Inflammatory macrophage treated with lipopolysaccharide for 1 hour (primary cell): ENCODE data around the gene HAAO.

Experiments used
- DNase-seq, 2 donors: peaks; one replicate each; pipeline ENCODE4 v3.0.0-alpha.2; 2020 to 2022

HAAO gene

GRCh38 chr2:42743659-42743990 lies 48.8 kb downstream of the HAAO start:
- no peak for DNase-seq

DNA sequence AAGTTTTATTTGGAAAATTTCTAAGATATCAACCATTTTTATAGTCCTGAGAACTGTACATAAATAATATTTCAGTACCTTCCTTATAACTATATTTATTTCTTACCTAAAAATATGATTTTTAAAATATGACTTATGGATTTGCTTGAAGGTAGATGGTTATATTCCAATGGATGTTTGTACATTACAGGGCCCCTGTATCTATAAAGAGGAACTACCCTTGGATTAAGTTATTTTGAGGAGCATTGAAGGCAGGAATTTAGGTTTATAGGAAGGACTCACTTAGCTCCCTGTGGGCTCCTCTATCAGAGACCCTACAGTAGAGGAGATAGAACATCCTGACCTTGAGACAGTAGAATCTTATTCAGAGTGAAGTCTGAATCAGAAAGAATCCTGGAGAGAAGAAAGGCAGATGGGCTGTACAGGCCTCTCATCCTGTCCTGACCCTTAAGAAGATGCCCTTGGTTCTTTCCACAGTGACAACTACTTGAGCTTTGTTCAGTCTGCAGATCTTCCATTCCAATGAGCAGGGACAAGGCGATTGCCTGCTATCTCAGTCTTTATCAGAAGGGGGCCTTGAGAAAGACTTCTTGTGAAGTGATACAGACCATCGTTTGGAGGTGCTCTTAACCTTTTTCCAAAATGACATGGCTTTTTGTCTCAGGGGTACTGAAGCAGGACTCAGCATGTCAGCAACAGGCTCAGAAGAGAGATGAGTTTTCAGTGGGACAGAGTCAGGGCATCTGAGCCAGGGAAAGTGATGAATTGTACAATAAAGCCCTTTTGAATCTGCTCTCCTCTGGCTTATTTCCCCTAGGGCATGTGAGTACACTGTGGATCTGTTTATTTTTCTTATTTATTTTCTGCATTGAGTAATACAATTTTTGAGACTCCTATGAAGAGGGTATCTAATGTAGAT lies 49.4 kb downstream of the HAAO start:
- no peak for DNase-seq

- DNase-seq = no peak
These were observed 51.2 kb downstream of the HAAO start for GRCh38 chr2:42741140-42741539.

DNA sequence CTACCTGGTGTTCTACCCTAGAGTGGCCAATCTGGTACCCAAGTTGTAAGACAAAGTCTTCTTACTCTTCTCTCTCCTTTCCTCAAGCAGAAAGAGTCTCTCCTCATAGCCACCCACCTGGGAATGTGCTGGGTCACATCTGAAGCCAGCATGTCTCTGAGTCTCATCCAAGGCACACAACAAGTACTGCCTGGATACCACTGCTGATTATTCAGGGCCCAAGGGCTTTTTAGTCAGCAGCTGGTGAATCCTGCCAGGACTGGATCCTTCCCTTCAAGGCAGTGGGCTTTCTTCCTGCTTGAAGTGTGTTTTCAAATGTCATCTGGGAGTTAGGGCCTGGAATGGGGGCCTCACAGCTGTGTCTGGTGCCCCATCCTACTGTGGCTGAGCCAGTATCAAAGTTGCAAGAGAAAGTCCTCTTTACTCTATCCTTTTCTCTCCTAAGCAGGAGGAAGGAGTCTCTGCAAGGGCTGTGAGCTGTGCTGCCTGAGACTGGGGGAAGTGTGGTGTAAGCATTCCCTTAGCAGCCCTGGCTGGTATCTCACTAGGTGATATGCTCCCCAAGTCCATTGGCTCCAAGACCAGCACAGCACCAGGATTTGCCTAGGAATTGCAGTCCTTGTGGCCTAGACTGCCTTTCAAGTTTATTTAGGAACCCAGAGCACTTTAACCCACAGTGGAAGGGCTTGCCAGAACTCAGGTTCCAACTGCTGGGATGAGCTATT lies 55.6 kb downstream of the HAAO start:
- DNase-seq = no peak

DNA sequence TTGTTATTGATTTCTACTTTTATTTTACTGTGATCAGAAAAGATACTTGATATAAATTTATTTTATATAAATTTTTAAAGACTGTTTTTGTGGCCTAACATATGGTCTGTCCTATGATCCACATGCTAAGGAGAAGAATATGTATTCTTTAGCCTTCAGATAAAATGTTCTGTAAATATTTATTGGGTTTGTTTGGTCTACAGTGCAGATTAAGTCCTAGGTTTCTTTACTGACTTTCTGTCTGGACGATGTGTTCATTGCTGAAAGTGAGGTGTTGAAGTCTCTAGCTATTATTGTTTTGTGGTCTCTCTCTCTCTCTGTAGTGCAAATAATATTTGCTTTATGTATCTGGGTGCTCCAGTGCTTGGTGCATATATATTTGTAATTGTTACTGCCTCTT lies 58.5 kb downstream of the HAAO start:
- no peak for DNase-seq

DNA sequence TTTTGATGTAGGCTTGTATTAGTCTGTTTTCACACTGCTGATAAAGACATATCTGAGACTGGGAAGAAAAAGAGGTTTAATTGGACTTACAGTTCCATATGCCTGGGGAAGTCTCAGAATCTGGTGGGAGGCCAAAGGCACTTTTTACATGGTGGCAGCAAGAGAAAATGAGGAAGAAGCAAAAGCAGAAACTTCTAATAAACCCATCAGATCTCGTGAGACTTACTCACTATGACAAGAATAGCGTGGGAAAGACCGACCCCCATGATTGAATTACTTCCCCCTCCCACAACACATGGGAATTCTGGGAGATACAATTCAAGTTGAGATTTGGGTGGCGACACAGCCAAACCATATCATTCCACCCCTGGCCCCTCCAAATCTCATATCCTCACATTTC lies 61.1 kb downstream of the HAAO start:
- peak; percentile 51 to 70 for DNase-seq

DNA sequence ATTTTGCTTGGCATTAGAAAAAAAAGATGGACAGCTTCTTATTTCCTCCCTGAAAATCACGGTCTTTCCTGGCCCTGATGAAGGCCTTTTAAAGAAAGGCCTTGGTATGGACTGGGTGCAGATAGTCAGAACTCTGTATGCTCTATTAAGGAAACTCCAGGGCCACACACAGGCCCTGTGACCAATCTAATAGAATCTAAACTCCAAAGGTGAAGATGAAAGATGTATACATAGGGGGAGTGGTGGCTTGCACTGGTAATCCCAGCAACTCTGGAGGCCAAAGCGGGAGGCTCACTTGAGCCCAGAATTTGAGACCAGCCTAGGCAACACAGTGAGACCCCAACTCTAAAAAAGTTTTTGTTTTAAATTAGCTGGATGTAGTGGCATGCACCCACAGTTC lies 65.7 kb downstream of the HAAO start:
- DNase-seq = no peak

- DNase-seq = peak; percentile 46 to 71
These were observed 66.7 kb downstream of the HAAO start for GRCh38 chr2:42725657-42726056.

DNA sequence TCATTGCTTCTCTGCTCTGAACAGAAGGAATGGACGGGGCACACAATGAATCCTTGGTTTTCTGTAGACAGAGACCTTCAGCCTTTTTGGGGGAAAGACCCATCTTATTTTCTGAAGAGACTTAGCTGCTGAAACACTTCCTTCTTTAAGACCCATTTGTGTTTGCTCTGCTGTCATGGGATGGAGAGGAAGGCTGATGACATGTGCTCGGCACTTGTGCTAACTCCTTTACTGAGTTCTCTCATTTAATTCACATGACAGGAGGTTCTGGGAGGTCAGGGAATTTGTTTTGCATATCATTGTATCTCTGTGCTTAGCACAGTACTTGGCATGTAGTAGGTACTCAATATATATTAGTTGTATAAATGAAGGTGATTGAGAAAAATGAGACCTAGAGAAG lies 67.5 kb downstream of the HAAO start:
- peak; percentile 51 to 81 for DNase-seq

DNA sequence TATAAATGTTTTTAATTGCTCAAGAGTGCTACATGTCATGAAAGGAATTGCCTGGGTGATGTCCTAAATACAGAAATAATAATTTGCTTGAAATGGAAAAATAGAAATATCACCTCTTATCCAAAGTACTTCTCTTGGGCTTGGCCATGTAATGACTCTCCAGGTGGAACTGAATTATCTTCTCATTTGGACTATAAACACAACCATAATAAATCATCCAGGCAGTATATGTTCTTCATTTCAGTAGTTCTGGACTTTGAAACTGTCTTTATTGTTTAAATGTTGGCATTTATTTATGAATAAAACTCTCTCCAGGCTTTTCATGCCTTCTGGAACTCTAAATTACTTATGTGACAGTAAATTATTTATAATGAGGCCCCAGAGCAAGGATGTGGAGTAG lies 68.9 kb downstream of the HAAO start:
- DNase-seq = no peak

DNA sequence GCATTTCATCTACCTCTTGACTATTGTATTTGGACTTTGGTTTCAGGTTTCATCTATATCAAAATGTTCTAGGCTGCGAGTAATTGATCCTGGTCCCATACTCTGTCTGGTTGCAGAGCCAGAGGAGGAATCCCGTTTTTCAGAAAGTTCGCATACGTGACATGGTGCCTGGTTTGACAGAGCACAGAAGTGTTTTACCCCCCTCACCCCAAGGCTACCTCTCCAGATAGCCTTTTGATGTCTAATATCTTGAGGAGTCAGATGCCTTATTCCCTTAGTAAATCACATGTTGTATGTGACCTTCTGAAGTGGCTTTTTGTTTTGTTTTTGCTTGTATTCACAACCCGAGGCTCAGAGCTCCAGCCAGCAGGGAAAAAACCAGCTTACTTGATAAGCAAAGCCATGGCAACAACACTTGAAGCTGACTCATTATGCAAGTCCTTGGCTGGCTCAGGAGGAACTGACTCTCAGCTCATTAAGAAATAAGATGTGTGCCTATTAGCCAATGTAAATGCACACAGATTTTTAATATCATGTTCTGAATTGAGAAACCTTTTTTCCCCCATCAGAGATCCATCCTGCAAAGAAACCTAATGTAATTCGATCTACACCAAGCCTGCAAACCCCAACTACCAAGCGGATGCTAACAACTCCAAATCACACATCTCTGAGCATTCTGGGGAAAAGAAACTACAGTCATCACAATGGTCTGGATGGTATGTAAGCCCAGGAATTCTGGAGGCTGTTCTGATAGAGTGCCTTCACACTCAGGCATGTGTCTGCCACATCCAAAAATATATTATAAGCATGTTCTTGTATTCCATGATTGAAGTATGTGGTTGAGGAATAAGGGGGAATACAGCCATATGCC lies 69.8 kb downstream of the HAAO start:
- DNase-seq = peak; percentile 80 to 98

- no peak for DNase-seq
These were observed 70.5 kb downstream of the HAAO start for GRCh38 chr2:42721898-42722297.
